ENCODE results near the gene TAOK3.
"Not testable (repeated sequence)": the region's sequence is repeated elsewhere in the genome, so short reads cannot be mapped to it uniquely, and the experiment has no call there.

The TAOK3 gene

DNA sequence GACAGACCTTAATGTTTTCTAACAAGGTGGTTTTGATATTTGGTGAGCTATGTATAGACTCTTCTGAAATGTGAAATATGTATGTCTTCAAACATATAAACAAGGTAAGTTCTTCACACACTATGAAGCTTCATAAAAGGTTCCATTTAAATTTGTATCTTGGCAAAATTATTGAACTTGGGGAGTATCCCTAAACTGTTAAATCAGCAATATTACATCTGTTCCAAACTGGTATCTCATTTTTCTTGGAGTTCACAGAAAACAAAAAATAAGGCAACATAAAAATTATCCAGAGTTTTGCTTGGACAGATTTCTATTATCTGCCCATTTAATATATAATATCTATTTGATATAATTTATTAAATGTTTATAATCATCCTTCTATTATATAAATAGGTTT lies 62.4 kb downstream of the TAOK3 start:
- Histone ChIP-seq H3K9me2 (replicated peaks; ENCODE audit: insufficient read depth, low read length) (no peaks in the 10 kb centered on the region), H4K20me1 (ENCODE audit: low read depth, low read length) (no peaks in the 10 kb centered on the region), H3K4me3 (ENCODE audit: insufficient read depth, low read length, poor library complexity, severe bottlenecking) (no peak overlapping the region), H3K4me2 (ENCODE audit: low read depth, low read length, poor library complexity, severe bottlenecking) (no peak overlapping the region), H3K27me3 (ENCODE audit: low read length) (no peaks in the 10 kb centered on the region), H3K9me3 (ENCODE audit: insufficient read depth, low read length) (no peaks in the 10 kb centered on the region), H3K9ac (ENCODE audit: low read length) (no peak overlapping the region), H3F3A (ENCODE audit: insufficient read depth) (no peaks in the 10 kb centered on the region), H3K27ac (ENCODE audit: low read depth, low read length) (no peak overlapping the region), H3K36me3 (ENCODE audit: low read length) (peaks cover 2% of the 10 kb centered on the region; the same call in 1 of the 2 replicates), H2AFZ (ENCODE audit: low read depth, low read length, severe bottlenecking) (no peak overlapping the region), H3K79me2 (ENCODE audit: insufficient read depth, low read length) (peaks cover 91% of the 10 kb centered on the region)
- TF ChIP-seq EZH2phosphoT487 (conservative IDR thresholded peaks at IDR 0.05; ENCODE audit: low read length) (no peak), CTCF (IDR thresholded peaks at IDR 0.05; ENCODE audit: insufficient read depth, low read length, poor library complexity, severe bottlenecking) (no peak)

DNA sequence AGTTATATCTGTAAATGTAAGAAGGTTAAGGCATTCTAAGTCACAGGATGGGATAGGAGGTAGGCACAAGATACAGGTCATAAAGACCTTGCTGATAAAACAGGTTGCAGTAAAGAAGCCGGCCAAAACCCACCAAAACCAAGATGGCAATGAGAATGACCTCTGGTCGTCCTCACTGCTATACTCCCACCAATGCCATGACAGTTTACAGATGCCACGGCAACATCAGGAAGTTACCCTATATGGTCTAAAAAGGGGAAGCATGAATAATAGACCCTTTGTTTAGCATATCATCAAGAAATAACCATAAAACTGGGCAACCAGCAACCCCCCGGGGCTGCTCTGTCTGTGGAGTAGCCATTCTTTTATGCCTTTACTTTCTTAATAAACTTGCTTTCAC lies 64.7 kb downstream of the TAOK3 start:
- H3K9me2 ChIP-seq (replicated peaks; ENCODE audit: insufficient read depth, low read length); H4K20me1 ChIP-seq (ENCODE audit: low read depth, low read length); H3K4me3 ChIP-seq (ENCODE audit: insufficient read depth, low read length, poor library complexity, severe bottlenecking); H3K9ac ChIP-seq (ENCODE audit: low read length); H3K36me3 ChIP-seq (ENCODE audit: low read length); H3K27ac ChIP-seq (ENCODE audit: low read depth, low read length); H2AFZ ChIP-seq (ENCODE audit: low read depth, low read length, severe bottlenecking); H3F3A ChIP-seq (ENCODE audit: insufficient read depth); H3K9me3 ChIP-seq (ENCODE audit: insufficient read depth, low read length); H3K4me2 ChIP-seq (ENCODE audit: low read depth, low read length, poor library complexity, severe bottlenecking); H3K27me3 ChIP-seq (ENCODE audit: low read length): not testable (repeated sequence)
- peaks cover 87% of the 10 kb centered on the region for H3K79me2 ChIP-seq (ENCODE audit: insufficient read depth, low read length)

- Histone ChIP-seq H3K4me2 (ENCODE audit: low read depth, low read length, poor library complexity, severe bottlenecking) (no peak overlapping the region), H3K27me3 (ENCODE audit: low read length) (no peaks in the 10 kb centered on the region), H3K79me2 (ENCODE audit: insufficient read depth, low read length) (peaks cover 80% of the 10 kb centered on the region), H3K9me2 (replicated peaks; ENCODE audit: insufficient read depth, low read length) (no peaks in the 10 kb centered on the region), H4K20me1 (ENCODE audit: low read depth, low read length) (no peaks in the 10 kb centered on the region), H3K36me3 (ENCODE audit: low read length) (no peaks in the 10 kb centered on the region), H3K4me3 (ENCODE audit: insufficient read depth, low read length, poor library complexity, severe bottlenecking) (no peak overlapping the region), H3K9me3 (ENCODE audit: insufficient read depth, low read length) (no peaks in the 10 kb centered on the region), H3K9ac (ENCODE audit: low read length) (no peak overlapping the region), H2AFZ (ENCODE audit: low read depth, low read length, severe bottlenecking) (no peak overlapping the region), H3F3A (ENCODE audit: insufficient read depth) (peaks cover 5% of the 10 kb centered on the region; the same call in 1 of the 2 replicates), H3K27ac (ENCODE audit: low read depth, low read length) (no peak overlapping the region)
- TF ChIP-seq EZH2phosphoT487 (conservative IDR thresholded peaks at IDR 0.05; ENCODE audit: low read length), result no peak
- no peak for TF ChIP-seq CTCF (IDR thresholded peaks at IDR 0.05; ENCODE audit: insufficient read depth, low read length, poor library complexity, severe bottlenecking)
Observed at GRCh38 chr12:118307069-118307954, 65.4 kb downstream of the TAOK3 start.

DNA sequence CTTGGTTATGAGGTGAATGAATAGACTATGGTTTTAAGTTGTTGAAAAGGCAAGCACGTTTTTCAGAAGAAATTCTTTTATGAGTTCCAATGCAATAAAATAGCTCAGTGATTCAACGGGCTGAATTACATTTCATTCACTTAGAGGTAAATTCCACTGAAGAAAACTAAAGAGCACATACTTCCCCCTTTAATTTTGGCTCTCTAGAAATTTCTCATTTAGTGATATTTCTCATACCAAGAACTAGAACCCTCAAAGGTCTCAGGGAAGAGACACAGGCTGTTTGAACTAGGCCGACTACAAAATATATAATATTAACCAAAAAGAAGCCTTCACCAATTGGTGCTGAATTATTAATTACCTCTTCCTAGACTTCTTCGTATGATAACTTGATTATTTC lies 68.6 kb downstream of the TAOK3 start:
- Histone ChIP-seq H3K4me2 (ENCODE audit: low read depth, low read length, poor library complexity, severe bottlenecking) (no peak overlapping the region), H3K27ac (ENCODE audit: low read depth, low read length) (no peak overlapping the region), H3K9me3 (ENCODE audit: insufficient read depth, low read length) (no peaks in the 10 kb centered on the region), H3K27me3 (ENCODE audit: low read length) (no peaks in the 10 kb centered on the region), H3K9ac (ENCODE audit: low read length) (no peak overlapping the region), H4K20me1 (ENCODE audit: low read depth, low read length) (no peaks in the 10 kb centered on the region), H3F3A (ENCODE audit: insufficient read depth) (peaks cover 5% of the 10 kb centered on the region; the same call in 1 of the 2 replicates), H3K9me2 (replicated peaks; ENCODE audit: insufficient read depth, low read length) (no peaks in the 10 kb centered on the region), H3K36me3 (ENCODE audit: low read length) (no peaks in the 10 kb centered on the region), H3K79me2 (ENCODE audit: insufficient read depth, low read length) (peaks cover 77% of the 10 kb centered on the region), H3K4me3 (ENCODE audit: insufficient read depth, low read length, poor library complexity, severe bottlenecking) (no peak overlapping the region), H2AFZ (ENCODE audit: low read depth, low read length, severe bottlenecking) (no peak overlapping the region)
- TF ChIP-seq CTCF (IDR thresholded peaks at IDR 0.05; ENCODE audit: insufficient read depth, low read length, poor library complexity, severe bottlenecking), result no peak
- no peak for TF ChIP-seq EZH2phosphoT487 (conservative IDR thresholded peaks at IDR 0.05; ENCODE audit: low read length)

Data from SU-DHL-6 (cell line).